ENCODE measurements around the gene KMT2C.

GRCh38 chr7:152144557-152145245, 291.1 kb downstream of the KMT2C start:
- no peak for TF ChIP-seq EP300 (conservative IDR thresholded peaks at IDR 0.05; ENCODE audit: poor library complexity, severe bottlenecking)
- no peak for TF ChIP-seq POLR2AphosphoS5 (IDR thresholded peaks at IDR 0.05)
